ENCODE results near the gene RAC2. TPM values are rescaled to one million over a fixed set of nuclear protein-coding genes. Genes with fewer than 3 reads are reported as not detected.
"Not testable (repeated sequence)": the region's sequence is repeated elsewhere in the genome, so short reads cannot be mapped to it uniquely, and the experiment has no call there.

RAC2 gene
- total RNA-seq, 1 experiment from 2014 or later = 7.3 TPM

DNA sequence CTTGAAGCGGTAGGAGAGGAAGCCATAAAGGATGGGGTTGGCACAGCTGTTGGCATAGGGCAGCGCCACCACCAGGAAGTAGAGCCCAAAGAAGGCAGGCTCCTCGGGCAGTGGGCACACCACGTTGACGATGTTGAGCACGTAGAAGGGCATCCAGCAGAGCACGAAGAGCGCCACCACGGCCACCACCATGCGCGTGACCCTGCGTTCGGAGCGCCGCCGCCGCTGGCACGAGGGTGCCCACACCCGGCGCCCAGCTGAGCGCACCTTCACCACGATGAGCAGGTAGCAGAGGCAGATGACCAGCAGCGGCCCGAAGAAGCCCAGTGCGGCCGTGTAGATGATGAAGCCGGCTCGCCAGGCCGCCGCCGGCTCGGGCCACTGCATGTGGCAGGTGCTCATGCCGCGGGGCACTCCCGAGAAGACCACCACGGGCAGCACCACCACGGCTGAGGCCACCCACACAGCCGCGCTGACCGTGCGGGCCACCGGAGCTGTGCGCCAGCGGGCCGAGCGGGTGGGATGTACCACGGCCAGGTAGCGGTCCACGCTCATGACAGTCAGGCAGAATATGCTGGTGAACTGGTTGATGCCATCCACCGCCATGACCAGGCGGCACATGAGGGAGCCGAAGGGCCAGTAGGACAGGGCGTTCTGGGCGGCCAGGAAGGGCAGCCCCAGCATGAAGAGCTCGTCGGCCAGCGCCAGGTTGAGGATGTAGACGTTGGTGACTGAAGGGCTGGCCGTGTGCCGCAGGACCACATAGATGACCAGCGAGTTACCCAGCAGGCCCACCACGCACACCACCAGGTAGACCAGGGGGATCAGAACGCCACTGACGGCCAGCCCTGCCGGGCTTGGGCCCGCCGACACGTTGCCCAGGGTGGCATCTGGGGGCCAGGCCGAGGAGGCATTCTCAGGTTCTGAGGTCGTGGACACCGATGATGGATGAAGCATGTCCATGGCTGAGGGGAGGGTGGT lies 36.9 kb downstream of the RAC2 start:
- DNase-seq (ENCODE audit: low spot score) = no peak

DNA sequence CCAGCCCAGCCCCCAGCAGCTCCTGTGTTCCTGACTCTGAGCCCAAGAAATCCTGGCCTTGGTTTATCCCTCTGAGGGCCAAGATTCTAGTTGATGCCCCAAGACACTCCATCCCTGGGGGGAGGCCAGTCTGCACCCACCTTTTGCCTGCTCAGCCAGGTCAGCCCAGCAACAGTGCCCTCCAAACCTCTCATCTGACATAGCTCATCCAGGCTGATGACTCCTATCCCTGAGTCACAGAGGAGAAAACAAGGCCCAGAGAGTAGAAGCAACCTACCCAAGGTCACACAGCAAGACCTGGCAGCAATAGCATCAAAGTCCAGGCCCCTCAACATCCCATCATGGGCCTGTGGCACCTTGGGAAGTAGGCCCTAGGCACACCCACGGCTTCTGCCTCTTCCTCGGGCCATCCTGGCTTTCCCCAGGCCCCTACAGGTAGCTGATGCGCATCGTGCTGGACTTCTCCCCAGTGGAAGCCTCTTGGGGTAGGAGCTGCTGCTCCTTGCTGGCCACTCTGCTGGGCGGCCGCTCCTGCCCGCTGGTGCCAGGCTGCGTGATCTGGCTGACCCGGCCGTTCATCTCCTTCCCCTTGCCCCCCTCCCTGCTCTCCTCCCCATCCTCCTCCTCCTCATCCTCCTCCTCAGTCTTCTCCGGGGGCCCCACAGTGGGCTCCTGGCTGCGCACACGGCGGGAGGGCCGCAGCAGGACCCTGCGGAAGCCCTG lies 37.8 kb downstream of the RAC2 start:
- DNase-seq (ENCODE audit: low spot score) = no peak

DNA sequence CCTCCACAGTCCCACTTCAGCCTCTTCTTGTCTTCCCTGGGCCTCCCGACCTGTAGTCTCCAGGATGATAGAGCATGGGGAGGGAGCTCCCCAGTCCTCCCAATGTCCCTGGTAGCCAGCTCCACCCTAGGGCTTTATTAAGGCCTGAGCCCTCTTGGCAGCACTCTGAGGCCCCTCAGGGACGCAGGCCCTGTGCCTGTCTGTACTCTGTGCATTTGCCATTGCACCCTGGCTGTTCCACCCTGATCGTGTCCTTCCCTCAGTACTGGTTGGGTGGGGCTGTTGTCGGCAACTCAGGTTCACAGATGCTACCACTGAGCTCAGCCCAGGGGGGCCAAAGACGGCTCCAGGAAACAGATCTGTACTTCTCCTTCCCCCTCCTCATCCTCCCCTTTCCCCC lies 39.0 kb downstream of the RAC2 start:
- DNase-seq (ENCODE audit: low spot score) = no peak

DNA sequence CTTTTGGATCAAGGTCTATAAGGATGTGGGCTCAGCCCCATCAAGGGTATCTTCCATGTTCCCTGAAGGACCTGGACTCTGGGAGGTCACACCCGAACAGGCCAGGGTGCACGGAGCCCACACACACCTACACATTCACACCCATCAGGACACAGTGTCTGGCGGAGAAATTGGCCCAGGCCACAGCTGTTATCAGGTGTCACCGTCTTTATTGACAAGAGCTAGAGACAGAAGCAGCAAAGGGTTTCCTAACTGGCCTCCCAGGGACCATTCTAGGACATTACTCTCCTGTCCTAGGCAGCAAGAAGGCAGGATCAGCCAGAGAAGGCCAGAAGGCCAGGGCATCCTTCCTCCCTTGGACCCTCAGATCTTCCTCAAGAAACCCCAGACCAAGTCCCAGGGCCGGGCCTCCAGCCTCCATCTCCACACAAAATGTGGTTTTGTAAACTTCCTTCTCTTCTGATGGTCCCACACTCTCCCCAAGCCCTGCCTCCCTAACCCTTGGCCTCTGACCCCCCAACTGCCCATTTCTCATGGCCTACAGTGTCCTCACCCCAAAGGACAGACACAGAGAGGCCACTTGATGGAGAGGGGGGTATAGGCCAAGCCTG lies 39.9 kb downstream of the RAC2 start:
- no peak for DNase-seq (ENCODE audit: low spot score)

DNA sequence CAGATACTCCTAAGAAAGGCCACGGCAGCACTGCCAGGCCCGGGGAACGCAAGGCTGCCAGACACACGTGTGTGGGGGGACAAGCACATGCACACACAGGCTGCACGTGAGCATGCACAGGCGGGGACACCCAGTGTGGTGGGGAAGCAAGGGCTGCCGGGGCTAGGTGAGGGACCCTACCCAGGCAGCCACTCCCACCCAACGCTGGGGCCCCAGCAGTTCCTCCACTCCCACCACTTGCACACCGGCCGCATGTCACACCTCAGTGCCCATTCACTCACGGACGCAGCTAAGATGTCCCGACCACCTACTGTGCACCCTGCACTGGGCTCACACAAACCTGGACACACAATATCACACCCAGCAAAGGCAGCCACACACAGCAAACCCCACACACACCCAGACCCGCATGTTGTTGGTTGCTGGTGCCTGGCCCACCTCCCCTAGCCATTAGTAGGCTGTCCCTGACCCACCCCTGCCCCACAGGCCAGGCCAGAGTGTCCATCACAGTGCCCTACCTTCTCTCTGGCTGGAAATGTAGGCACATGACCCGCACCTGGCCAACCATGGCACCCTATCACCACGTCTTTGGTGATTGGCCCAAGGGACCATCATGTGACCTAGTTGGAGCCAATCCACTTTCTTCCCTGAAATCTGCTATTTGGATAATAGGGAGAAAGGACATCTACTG lies 40.6 kb downstream of the RAC2 start:
- DNase-seq (ENCODE audit: low spot score) = no peak

DNA sequence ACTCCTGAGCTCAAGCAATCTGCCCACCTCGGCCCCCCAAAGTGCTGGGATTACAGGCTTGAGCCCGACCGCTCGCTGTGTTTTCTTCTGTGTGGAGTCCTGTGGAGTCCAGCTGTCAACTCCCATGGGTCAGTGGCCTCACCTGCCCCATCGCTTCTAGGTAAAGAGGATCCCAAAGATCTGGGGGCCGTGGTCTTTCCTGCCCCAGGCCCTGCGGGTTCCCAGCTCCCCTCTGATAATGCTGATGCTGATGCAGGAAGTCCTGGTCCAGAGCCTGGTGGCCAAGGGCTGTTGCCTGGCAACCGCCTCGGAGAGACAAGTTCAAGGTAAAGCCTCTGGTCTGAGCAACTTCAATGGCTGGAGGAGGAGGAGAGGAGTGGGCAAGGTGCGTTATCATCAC lies 41.4 kb downstream of the RAC2 start:
- no peak for DNase-seq (ENCODE audit: low spot score)

DNA sequence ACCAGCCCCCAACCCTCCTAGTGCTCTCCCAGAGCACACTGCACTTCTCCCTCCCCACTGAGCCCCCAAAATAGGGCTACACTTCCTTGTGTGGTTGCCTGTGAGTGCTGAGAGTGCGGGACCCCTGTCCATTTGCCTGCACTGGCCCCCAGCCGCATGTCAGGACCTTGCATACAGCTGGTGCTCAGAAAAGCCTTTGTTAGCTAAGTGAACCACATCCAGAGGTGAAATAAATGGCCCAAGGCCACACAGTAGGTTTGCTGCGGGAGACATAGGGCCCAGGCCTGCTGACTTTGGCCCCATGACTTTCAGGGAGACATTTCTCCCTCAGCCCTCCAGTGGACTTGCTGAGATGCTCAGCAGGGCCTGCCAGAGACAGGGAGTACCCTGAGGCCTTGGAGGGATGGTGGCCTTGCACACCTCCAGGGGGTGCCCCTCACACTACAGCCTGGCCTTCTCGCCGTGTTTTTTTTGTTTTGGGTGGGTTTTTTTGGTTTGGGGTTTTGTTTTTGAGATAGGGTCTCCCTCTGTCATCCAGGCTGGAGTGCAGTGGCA lies 42.0 kb downstream of the RAC2 start:
- DNase-seq (ENCODE audit: low spot score) = no peak

DNA sequence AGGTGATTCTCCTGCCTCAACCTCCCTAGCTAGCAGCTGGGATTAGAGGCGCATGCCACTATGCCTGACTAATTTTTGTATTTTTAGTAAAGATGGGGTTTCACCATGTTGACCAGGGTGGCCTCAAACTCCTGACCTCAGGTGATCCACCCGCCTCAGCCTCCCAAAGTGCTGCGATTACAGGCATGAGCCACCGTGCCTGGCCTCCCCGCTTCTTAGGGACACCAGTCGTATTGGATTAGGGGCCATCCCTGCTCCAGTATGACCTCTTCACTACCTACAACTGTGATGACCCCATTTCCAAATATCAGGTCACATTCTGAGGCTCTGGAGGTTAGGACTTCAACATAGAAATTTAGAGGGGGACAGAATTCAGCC lies 42.6 kb downstream of the RAC2 start:
- DNase-seq (ENCODE audit: low spot score) = not testable (repeated sequence)

DNA sequence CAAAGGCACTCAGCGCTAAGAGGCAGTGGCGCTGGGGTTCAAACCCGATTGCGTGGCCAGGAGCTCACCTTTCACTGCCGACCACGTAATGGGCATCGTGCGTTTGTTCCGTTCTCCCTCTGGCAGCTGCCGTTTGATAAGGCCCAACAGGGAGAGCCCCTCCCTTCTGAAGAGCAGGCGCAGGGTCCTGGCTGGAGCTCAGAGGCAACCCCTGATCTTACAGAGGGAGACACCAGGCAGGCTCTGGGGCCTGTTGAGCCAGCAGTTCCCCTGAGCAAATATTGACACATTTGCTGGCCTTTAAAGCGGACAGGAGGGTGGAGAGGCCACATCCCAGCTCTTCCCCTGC lies 44.3 kb downstream of the RAC2 start:
- peak; percentile 45 for DNase-seq (ENCODE audit: low spot score)

DNA sequence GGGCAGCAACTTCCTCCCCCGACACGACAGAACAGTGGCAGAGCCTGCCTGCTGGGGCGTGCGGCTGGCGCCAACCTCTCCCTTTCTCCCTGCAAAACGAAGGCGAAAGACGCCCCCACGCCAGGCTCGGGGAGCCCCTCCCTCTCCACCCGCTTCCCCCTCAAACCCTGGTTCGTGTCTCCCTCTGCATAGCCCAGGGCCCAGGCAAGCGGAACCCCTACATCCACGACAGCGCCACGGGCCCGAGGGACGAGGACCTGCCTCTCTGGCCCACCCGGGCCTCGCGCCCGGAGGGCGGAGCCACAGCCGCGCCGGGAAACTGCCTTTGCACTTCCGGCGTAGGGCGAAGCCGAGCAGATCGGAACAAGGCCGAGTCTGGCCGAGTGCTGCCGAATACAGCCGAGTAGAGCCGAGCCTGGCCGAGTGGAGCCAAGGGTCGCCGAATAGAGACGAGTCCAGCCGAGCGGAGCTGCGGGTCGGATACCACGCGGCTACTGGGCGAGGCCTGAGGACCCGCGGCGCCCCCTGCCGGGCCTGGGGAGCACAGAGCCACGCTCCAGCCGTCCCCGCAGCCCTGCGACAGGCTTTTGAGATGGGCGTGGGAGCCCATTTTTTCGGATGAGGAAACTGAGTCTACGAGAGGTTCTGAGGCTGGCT lies 44.8 kb downstream of the RAC2 start:
- DNase-seq (ENCODE audit: low spot score) = peak; percentile 95

DNA sequence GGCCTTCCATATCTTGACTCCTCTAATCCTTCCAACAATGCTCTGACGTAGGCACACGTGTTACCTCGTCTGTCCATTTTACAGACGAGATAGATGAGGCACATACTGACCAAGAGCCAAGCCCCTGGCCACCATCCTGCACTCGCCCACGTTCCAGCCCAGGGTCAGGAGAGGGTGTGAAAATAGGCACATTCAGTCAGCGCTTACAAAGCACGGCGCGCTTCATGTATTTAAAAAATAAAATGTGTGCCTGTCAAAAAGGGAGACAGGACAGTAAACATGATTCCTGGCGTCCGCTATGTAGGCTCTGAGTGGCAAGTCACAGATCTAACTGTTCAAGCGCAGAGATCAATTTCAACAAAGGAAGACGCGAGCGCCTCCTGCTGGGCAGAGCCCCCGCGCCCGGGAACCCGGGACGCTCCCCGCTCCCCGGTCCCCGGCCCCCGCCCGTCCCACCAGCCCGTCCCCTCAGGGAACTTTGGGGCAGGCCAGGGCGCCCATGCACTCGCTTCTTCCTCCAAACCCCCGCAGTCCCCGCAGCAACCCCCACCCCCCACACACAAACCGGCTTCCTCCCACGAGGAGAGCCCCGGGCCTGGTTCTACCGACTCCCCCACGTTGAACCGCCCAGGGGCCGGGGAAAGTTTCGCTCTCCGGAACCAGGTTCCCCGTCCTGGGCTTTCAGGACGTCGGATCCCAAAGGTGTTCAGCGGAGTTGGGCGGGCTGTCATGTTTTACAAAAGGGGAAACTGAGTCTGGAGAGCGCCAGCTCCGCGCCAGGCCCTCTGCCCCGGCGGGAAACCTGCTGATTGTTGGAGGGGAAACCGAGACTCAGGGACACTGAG lies 45.6 kb downstream of the RAC2 start:
- peak; percentile 78 for DNase-seq (ENCODE audit: low spot score)

DNA sequence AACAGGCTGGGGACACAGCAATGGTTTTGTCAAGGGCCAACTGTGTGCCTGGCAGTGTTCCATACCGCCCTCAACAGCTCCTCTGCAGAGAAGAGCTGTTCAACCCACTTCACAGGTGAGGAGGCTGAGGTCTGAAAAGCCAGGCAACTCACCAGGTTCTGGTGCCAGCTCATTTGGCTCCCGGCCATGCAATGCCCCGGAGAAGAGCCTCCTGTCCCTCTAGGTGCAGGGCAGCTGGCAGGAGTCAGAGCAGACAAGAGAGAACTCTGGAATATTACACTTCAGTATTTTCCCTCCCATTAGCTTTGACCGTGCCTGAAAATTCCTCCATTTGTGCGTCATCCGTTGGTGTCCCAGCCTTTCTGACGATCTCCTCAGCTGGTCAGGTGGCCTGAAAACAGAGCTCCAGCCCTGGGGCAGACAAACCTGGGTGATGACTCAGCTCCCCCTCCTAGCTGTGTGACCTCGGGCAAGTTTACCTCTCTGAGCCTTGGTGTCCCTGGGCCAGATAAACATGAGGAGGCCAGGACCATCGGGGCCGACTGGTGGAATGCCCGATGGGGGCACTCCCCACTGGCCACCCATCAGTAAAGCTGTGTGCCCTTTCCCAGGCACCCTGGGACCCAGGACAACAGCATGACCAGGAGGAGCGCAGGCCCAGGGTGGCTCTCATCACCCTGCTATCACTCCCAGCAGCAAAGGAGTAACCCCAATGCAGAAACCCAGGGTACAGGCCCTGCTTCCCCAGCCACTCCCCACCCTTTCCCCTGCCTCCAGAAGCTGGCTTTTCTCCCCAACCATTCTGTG lies 46.4 kb downstream of the RAC2 start:
- DNase-seq (ENCODE audit: low spot score) = peak; percentile 36

DNA sequence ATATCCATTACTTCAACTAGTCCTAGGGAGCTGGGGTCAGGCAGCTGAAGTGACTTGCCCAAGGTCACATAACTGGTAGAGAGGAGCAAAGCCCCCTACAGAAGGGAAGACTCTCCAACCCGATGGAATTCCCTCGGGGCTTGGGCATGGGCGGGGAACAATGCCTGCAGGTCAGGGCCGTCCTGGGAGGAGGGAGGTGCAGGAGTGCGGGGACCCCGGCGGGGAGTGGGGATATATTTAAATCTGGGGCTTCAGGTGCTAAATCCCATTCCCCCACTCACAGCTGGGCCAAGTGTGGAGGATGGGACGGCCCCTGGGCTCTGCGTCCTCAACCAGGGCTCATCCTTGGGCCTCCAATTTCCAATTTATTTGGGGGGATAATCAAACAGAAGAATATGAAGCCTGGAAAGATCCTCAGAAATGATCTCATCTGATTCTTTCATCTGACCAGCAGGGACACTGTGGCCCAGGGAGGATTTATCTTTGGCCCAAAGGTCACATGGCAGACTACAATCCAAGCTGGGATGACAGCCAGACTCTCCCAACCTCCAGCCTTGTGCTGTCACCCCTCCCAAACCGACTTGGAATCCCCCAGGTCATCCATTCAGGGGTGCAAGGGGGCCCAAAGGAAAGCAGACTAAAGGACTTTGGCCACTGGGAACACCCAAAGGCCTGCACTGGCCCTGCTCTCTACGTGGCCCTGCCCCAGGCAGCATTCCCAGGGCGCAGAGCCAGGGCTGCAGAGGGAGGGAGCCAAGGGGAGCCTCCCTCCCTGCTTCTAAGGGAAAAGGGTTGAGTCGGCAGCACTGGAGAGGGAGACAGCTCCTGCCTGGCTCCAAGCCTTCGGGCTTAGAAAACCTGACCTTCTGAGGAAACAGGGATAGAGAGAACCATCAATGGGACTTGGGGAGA lies 47.3 kb downstream of the RAC2 start:
- DNase-seq (ENCODE audit: low spot score) = peak; percentile 66

DNA sequence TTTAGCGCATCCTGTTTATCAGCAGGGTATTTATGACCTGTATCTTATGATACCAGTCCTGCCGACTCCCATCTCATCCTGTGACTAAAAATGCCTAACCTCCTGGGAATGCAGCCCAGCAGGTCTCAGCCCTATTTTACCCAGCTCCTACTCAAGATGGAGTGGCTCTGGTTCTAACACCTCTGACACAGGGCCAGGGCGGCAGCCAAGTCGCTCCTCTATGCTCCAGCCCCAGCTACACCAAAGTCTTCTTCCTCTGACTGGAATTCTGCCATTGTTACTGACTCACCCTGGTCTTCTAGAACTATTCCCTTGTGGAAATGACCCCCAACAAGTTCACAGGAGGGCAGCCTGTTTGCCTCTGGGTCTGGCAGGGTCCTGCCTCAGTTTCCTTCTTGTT lies 48.1 kb downstream of the RAC2 start:
- DNase-seq (ENCODE audit: low spot score) = no peak

DNA sequence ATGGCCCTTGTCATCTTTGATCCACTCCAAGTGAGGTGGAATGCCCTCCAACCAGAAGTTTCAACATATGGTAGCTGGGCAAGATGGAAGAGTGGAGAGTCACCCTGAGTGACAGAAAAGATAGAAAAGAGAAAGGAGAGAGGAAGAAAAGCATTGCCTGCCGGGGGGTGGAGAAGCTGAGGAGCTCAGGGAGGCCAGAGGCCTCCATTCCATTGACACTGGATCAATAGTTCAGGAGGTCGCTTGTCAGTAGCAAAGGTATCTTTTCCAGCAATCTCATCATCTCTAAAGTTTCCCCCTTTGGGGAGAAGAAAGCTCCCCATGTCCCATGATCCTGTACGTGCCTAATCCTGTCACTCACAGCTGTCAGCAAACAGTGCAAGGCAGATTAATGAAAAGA lies 49.3 kb downstream of the RAC2 start:
- DNase-seq (ENCODE audit: low spot score) = no peak

DNA sequence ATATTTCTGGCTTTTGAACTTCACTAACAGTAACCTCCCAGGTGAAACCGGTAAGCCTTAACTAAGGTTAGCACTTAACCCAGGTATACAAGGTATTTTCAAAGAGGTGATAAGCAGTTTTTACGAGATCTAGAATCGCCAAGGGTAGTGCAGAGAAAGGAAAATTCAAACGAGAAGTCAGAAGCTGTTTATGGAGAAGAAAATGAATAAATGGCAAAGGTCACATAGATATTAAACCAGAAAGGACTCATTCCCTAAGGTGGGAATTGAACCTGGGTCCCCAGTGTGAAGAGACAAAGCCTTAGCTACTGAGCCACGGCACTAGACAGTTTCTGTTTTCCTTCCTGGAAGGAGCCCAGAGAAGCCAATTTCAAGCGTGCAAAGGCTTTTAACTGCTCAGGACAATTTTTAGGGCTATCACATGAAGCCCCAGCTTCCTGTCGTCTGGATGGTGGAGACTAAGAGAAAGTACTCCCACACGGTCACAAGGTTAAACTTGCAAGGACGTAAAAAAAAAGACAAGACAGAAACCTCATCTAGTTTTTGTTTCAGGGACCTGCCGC lies 50.4 kb downstream of the RAC2 start:
- peak; percentile 47 for DNase-seq (ENCODE audit: low spot score)

DNA sequence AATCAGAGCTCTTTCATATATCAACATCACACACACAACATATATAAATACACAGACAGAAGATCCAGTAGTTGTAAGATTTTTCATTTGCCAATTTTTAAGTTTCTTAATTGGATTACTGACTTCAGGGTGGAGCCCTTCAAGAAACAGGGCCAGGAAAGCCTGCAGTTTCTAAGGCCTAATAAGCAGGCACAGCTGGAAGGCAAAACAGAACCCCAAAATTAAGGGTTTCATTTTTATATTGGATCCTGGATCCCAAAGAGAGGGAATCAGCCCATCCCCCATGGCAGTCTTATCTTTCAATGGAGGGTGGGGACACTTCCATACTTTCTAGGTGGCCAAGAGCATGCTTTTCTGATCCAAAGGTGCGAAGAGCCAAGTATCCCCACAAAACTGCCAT lies 51.3 kb downstream of the RAC2 start:
- no peak for DNase-seq (ENCODE audit: low spot score)

DNA sequence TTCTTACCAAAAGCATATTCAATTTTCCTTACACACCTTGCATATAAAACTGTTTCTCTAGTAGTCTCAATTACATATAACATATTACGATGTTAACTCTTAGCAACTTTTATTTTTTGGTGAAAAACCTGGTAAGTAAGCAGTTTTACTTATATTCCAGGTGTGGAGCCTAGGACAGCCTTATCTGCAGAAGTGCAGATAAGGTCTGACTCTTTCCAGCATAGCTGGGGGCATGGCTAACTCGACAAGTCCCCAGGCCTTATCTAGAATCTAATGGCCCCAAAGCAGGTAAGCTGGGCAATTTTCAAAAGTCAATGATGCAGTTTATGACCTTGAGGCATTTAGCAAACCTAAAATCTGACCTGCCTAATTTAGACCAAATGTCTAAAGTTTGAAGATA lies 51.9 kb downstream of the RAC2 start:
- no peak for DNase-seq (ENCODE audit: low spot score)

Measured in HT-29 (cell line).